ENCODE measurements around the gene ST3GAL3. TPM values are rescaled to one million over a fixed set of nuclear protein-coding genes. Genes with fewer than 3 reads are reported as not detected.
"Not testable (repeated sequence)": the region's sequence is repeated elsewhere in the genome, so short reads cannot be mapped to it uniquely, and the experiment has no call there.

Gene ST3GAL3
- polyA plus RNA-seq, 3 donors, result 21.0 to 25.4 (median 22.9) TPM

DNA sequence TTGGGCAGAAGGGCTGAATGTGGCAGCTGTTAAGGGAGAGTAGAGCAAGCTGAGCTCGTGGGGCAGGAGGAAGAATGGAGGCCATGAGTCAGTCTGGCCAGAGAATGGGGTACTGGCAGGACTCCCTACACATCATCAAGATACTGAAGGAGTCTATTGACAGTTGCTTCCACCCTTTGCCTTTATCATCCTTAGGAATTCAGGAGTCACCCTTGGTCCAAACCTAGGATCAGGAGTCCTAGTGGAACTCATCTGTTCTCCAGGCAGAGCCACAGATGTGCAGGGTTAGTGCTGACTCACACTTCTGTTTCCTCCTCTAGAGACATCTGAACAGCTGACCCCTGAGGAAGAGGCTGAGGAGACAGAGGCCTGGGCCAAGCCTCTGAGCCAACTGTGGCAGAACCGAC is 18.7 kb upstream of the ST3GAL3 start:
- DNase-seq (ENCODE audit: extremely low read depth in 1 of 11, low read depth in 9 of 11, low spot score in 4 of 11), result no peak

DNA sequence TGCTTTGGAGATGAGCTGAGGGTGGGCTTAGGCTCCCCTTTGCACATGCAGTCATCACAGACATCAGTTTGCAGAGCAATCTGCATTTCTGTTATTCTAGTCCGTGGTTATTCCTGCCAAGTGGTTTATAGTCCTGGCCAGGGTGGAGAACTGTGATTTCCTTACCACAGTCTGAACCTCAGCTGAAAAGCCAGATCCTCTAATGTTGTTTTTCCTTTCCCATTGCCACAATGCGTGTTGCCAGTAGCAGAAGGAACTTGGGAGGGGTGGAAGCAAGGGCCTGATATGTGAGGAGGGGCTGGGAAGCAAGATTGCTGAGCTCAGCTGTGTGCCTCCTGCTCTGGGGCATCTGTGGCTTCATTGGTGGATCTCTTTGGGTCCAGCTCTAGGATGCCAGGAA is 18.0 kb upstream of the ST3GAL3 start:
- no peak for DNase-seq (ENCODE audit: extremely low read depth in 1 of 11, low read depth in 9 of 11, low spot score in 4 of 11)

DNA sequence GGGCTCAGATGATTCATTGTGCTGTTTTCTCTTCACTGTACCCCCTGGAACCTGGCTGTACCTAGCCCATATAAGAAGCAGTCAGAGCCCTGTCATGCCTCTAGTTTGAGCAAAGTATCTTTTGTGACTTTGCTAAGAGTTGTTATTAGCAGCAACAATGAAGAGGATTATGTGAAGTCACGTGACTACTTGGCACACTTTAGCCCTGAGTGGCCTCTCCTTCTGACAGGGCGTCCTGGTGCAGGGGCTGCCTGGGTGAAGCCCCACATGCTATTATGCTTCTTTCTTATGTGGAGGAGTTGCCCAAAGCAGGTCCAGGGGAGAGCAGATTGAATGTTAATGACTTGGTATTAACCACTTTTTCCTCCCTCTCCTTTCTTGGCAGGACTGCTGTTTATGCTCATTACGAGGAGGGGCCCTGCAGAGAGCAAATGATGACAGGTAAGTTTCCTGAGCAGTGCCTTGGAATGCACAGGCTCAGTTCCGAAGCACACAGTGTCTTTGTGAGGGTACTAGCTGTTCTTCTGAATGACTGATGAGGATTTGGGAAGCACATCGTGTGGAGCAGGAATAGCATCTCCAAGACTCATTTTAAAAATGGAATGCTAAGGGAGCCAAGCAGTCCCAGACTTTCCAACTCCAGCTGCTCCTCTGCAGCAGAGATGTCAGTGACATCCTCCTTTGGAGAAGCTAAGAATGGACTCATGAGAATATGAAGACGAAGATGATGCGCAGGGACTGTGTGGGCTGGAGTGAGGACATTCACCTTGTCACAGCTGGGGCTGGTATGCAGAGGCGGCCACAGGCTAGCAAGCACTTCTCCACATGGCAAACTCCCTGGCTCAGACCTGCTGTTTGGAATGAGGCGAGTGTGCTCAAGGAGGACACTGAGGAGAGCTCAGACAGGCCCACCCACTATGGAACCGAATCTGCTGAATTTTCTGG is 15.2 kb upstream of the ST3GAL3 start:
- DNase-seq (ENCODE audit: extremely low read depth in 1 of 11, low read depth in 9 of 11, low spot score in 4 of 11), result no peak

DNA sequence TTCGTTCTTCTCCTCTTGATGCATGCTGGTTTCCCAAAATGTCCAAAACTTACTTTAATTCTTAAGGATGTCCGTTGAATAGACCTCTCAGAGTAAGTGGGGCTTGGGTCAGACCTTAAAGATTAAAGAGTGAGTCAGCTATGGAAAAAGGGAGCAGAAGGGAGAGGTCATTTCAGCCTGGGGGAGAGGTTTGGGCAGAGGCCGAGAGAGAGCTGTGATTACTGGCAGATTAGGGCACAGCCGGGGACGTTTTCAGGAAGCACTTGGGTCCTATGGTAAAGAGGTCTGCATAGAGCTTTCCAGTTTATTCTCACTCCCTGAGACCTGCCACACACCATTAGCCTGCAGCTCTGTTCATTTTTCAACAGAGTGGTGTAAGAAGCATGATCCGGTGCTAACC is 14.0 kb upstream of the ST3GAL3 start:
- DNase-seq (ENCODE audit: extremely low read depth in 1 of 11, low read depth in 9 of 11, low spot score in 4 of 11), result no peak

DNA sequence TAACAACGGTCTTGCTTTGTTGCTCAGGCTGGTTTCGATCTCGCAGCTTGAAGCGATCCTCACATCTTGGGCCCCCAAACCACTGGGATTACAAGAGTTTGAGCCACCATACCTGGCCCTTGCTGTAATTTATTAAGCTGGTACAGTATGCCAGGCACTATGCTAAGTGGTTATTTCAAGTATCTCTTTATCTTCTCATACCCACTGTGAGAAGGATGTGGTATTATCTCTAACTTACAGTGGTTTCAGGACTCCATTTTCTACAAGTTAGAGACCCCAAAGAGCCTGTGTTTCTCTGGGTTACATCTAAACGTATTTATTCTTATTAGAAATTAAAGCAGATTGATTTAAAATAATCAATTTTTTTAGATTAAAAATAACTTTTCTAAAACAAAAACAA is 8.1 kb upstream of the ST3GAL3 start:
- DNase-seq (ENCODE audit: extremely low read depth in 1 of 11, low read depth in 9 of 11, low spot score in 4 of 11), result no peak

DNA sequence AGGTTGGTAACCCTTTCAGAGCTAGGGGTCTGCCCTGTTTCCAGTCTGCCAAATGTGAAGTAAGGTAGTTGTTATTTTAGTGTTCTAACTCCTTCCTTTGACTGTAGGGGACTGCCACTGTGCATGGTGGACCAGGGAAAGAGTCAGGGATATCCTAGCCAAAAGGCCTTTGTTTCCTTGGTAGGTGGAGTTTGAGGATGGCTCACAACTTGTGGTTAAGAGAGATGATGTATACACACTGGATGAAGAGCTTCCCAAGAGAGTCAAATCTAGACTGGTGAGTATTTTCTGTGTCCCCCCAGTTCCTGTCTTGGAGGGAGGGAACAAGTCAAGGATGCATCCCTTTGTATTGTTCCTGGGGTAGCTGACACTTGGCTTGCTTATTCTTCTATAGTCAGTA is 3.5 kb upstream of the ST3GAL3 start:
- DNase-seq (ENCODE audit: extremely low read depth in 1 of 11, low read depth in 9 of 11, low spot score in 4 of 11), result no peak

DNA sequence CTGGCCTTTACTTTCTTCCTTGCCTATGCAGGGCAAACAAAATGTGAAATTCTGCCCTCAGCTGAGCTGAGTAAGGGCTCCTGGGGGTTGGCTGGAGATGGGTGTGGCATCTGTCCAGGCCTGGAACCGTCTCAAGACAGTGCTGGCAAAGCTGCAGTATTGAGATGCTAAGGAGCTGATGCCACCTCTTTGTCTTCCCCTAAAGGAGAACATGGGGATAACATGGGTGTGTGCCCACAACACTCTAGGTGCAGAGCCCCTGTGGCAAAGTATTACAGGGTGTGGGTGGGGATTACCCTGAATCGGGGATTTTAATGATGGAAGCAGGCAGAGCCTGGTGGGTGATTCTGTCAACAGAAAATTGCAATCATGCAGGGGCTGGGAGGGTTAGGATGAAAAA is 2.5 kb upstream of the ST3GAL3 start:
- no peak for DNase-seq (ENCODE audit: extremely low read depth in 1 of 11, low read depth in 9 of 11, low spot score in 4 of 11)

DNA sequence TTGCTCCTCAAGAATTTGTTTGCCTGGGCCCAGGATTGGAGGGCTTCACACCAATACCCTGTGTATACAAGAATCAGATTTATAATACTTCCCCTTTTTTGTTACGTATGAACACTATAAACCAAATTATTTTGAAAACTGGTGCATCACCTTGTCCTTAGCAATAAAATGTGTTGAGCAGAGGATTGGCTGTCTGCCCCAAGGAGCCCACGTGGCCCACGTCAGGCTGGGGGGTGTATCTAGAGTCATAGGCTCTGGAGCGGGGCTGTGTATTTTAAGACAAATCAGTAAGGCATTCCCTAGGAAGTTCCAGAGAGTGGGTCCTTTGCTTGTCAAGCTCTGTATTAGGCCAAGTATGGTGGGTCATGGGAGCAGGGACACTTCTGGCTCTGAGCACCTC is 2.0 kb upstream of the ST3GAL3 start:
- DNase-seq (ENCODE audit: extremely low read depth in 1 of 11, low read depth in 9 of 11, low spot score in 4 of 11), result no peak

DNA sequence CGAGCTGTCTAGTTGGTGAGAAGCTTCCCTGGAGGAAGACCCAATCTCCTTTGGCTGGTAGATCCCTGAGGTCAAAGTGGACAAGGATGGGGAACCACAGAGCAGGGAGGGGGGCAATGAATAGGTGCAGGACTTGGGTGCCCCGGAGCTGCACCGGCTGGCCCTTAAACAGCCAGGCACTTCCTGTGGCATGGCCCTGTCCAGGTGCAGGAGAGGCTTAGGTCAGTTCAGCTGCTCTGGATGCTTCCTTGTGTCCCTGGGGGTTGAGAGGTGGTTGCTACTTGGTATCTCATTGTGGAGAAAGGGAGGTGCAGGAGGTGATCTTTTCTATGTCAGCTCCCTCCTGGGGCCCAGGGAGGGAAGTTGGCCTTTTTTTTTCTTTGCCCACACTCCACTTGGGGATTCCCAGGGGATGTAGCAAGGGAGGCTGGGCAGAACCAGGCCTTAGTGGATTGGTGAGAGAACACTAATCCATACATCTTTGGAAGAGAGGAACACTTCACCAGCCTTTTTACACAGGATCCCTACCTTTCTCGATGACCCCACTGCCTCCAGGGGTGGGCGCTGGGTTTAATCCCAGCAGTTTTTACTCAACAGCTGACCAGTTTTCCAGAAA is 1.2 kb upstream of the ST3GAL3 start:
- no peak for DNase-seq (ENCODE audit: extremely low read depth in 1 of 11, low read depth in 9 of 11, low spot score in 4 of 11)

DNA sequence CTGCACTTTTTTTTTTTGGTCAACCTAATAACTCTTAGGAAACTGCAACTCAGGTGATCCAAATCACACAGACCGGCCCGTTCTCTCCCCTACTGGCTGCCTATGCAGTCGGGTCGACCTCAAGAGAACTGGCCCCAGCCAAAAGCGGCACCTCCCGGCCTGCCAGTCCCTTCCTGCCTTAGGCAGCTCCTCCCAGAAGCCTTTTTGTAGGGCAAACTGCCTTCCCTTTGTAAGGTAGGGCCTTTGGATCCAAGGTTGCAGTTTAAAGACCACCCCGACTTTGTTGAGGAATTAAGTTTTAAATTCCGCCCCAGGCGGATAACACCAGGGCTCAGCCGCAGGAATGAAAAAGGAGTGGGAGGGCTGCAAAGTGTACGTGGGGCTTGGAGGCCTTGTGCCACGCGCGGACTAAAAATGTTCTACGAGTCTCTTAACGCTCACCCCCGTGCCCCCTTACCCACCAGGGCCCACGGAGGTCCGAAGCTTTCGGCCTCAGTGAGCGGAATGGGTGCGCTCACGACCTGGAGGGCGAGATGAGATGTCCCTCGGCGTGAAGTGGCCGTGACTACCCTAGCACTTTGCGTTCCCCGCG is 642 bp upstream of the ST3GAL3 start:
- DNase-seq (ENCODE audit: extremely low read depth in 1 of 11, low read depth in 9 of 11, low spot score in 4 of 11), result peak in 1 of 11 donors; percentile 3

DNA sequence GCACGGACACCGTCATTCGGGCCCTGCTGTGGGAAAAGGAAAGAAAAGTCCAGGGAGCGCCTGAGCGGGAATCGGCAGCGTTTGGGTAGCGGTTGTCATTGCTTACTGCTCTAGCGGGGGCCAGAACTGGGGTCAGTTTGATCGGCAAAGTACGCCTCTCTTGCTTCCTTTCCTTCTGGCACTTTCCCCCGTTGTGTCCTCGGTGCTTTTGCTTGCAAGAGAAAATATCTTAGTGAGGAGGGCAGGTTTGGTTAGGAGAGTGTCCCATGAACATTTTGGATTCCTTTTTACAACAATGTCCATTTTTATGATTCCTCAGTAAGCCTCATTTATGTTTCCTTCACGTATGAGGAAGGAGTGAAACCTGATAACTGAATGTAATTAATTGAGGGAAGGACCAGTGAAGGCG is 670 bp downstream of the ST3GAL3 start:
- peak in 2 of 11 donors; percentile 15 to 25 for DNase-seq (ENCODE audit: extremely low read depth in 1 of 11, low read depth in 9 of 11, low spot score in 4 of 11)

DNA sequence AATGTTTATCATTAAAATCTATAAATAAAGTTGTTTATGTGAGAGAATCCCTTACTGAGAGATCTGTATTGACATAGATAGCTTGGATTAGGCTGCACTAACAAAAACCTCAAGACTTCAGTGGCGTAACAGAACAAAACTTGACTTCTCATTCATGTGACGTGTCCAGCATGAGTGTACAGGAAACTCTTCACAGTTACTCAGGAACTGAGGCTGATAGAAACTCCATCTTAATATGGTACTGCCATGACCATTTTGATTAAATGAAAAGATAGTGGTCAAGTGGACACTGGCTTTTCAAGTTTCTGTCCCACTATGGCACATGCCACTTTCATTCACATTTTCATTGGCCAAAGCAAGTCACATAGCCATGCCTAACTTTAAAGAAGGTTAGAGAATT is 3.7 kb downstream of the ST3GAL3 start:
- no peak for DNase-seq (ENCODE audit: extremely low read depth in 1 of 11, low read depth in 9 of 11, low spot score in 4 of 11)

DNA sequence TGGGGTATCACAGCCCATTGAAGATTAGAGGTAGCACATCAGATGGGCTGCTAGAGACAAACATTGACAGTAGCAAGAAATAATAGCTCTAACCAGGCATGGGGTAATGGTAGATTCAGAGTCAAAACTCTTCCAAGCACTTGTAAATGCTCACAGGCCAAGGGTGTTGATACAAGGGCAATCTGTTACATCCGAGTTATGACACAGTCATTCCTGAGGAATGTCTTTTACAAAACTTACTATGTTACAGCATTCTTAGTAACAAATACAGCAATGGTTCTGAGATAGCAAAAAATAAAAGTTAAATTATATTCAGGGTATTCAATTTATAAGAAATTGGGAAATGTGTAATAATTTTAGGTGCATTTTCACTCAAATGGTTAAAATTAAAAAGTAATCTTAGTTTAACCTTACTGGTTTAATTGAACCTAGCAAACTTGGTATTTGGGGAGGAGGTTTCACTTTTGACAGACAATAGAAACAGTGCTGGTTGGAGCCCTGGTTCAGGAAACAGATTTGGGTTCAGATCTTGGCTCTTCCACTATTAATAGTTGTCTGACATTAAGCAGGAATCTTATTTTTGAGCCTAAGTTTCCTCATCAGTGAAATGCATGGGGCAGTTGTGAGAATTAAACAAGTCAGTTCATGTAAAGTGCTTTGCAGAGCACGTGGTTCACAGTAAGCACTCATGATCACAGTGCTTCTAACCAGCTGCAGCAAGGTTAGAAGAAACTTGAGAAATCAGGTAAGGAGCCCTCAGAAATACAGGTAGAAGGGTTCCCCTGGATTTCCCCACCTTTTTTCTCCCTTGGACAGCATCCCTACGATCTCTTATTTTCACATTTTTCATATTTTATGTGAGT is 4.4 kb downstream of the ST3GAL3 start:
- DNase-seq (ENCODE audit: extremely low read depth in 1 of 11, low read depth in 9 of 11, low spot score in 4 of 11), result no peak

DNA sequence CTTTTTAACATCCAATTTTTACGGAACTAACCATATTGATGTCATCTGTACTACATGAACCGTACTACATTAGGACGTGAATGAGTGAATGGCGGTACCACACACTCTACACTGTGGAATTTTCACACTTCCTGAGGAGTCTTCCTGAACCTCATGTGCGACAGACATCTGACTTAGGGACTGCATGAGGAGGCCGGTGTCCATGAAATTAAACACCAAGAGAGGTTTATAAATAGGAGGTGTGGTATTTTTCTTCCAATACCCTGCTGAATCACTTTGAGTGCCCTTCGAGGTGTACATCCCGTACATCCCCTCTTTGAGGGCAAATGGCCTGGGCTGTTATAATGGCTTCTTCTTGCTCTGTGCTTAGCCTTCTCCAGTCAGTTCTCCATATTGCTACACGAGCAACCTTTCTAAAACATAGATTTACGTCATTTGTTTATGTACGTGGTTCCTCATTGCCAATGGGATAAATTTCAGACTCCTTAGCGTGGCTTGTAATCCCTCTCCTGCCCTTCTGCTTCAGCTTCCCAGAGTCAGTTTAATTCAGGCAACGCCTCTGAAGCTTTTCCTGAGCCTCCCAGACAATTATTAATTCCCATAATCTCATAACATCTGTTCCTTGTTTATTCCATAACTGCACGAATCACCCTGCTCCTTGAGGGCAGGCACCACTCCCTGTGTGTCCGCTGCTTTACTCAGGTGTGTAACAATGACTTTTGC is 9.4 kb downstream of the ST3GAL3 start:
- no peak for DNase-seq (ENCODE audit: extremely low read depth in 1 of 11, low read depth in 9 of 11, low spot score in 4 of 11)

DNA sequence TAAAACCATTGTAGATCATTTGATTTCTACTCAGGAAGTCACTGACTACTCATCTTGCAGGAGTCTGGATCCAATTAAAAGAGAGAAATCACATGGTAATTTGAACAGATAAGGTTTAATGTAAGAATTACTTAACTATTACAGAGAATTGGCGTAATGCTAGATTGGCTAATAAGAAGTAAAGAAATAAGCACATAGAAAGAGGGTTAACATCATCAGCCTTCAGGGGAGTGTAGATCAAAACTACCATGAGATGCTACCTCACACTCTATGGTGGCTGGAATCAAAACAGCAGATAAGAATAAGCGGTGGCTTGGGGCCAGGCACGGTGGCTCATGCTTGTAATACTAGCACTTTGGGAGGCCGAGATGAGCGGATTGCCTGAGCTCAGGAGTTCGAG is 11.7 kb downstream of the ST3GAL3 start:
- DNase-seq (ENCODE audit: extremely low read depth in 1 of 11, low read depth in 9 of 11, low spot score in 4 of 11), result no peak

DNA sequence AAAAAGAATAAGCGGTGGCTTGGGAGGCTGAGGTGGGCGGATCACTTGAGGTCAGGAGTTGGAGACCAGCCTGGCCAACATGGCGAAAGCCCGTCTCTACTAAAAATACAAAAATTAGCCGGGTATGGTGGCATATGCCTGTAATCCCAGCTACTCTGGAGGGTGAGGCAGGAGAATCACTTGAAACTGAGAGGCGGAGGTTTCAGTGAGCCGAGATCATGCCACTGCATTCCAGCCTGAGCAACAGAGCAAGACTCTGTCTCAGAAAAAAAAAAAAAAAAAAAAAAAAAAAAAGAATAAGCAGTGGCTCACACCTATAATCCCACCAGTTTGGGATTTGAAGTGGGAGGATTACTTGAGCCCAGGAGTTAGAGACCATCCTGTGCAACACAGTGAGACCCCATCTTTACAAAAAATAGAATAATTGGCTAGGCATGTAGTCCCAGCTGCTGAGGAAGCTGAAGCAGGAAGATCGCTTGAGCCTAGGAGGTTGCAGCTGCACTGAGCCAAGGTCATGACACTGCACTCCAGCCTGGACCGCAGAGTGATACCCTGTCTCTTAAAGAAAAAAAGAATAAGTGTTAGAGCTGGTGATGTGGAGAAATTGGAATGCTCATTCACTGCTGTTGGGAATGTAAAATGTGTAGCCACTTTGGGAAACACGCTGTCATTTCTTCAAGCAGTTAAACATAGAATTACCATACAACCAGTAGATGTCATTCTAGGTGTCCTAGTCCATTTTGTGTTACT is 12.5 kb downstream of the ST3GAL3 start:
- not testable (repeated sequence) for DNase-seq (ENCODE audit: extremely low read depth in 1 of 11, low read depth in 9 of 11, low spot score in 4 of 11)

DNA sequence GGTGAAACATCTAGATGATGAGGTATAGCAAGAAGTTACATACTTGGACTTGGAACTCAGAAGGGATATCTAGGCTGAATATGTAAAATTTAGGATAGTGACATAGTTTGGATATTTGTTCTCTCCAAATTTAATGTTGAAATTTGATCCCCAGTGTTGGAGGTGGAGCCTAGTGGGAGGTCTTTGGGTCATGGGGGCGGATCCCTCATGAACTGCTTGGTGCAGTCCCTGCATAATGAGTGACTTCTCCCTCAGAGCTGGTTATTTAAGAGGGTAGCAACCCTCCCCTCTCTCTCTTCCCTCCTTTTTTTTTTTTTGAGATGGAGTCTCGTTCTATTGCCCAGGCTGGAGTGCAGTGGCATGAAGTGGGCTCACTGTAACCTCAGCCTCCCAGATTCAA is 15.5 kb downstream of the ST3GAL3 start:
- DNase-seq (ENCODE audit: extremely low read depth in 1 of 11, low read depth in 9 of 11, low spot score in 4 of 11), result no peak

DNA sequence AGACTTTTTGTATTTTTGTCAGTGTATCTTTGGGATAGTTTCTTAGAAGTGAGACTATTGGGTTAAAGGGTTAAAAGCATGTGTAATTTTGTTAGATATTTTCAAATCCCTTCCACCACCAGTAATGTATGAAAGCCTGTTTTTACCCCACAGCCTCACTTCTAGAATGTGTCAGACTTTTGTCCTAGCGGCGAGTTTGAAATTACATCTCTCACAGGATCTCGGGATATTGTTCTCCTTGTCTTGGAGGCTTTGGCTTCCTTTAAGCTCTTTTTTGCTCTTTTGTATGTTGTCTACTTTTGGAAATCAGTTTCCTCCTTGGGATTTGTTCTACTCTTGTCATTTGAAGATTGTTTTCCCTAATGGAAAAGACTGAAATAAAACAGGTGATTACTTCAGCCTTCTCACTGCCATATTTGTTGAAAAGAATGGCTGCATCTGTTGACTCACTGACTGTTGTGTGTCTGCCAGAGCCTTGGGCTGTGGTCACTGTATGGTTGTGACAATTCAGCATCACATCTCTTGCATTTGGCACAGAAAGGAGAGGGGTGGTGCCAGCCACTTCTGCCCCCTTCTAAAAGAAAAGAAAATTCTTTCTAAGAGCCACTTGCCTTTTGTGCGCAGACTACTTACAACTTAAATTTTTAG is 22.6 kb downstream of the ST3GAL3 start:
- DNase-seq (ENCODE audit: extremely low read depth in 1 of 11, low read depth in 9 of 11, low spot score in 4 of 11), result no peak
